Esophagus muscularis mucosa (tissue), 4 donors: ENCODE measurements around the gene TRAF3IP3. TPM values are rescaled to one million over a fixed set of nuclear protein-coding genes. Genes with fewer than 3 reads are reported as not detected.

Source experiments
- DNase-seq: peaks from one replicate; pipeline ENCODE4 v3.0.0-alpha.2; 2017; ENCODE audit errors: extremely low spot score
- H3K27ac ChIP-seq, 4 donors: fragments of 200-600 bp; sonication (generic); replicated peaks in 1 of 4; 1 replicate in 3 of 4; 2 replicates in 1 of 4; pipeline ENCODE4 v1.5.1; 2016 to 2019; ENCODE audit warnings: mild to moderate bottlenecking in 1 of 4
- H3K27me3 ChIP-seq, 4 donors: fragments of 200-600 bp; sonication (generic); one replicate each; pipeline versions ENCODE4 v1.5.1 to v1.6.0; 2016 to 2019
- H3K36me3 ChIP-seq, 4 donors: fragments of 200-600 bp; sonication (generic); one replicate each; pipeline ENCODE4 v1.5.1; 2016 to 2019
- H3K4me1 ChIP-seq, 4 donors: fragments of 200-600 bp; sonication (generic); one replicate each; pipeline ENCODE4 v1.5.1; 2016 to 2019
- H3K4me3 ChIP-seq, 4 donors: fragments of 200-600 bp; sonication (generic); 1 replicate in 2 of 4; 2 replicates in 2 of 4; pipeline ENCODE4 v1.5.1; 2016 to 2019; ENCODE audit warnings: mild to moderate bottlenecking in 4 of 4, moderate library complexity in 1 of 4
- H3K9me3 ChIP-seq, 4 donors: fragments of 200-600 bp; sonication (generic); 1 replicate in 3 of 4; 2 replicates in 1 of 4; pipeline ENCODE4 v1.5.1; 2016 to 2019
- EP300 ChIP-seq: sonication (generic); formaldehyde crosslinking; IDR thresholded peaks from one replicate; pipeline ENCODE4 v1.6.1; 2017; ENCODE audit warnings: antibody characterized with exemption
- POLR2A ChIP-seq: fragments of 450-650 bp; IDR thresholded peaks from one replicate; pipeline ENCODE4 v1.6.1; 2017; ENCODE audit warnings: antibody characterized with exemption, moderate library complexity, mild to moderate bottlenecking, low read depth
- POLR2AphosphoS5 ChIP-seq, 2 donors: sonication (generic); formaldehyde crosslinking; IDR thresholded peaks; one replicate each; pipeline ENCODE4 v1.6.1; 2017; ENCODE audit warnings: antibody characterized with exemption in 2 of 2
- WGBS: methylation state at CpG from one replicate; pipeline ENCODE4 v1.1.5; 2018; 5-methylcytosine and 5-hydroxymethylcytosine counted together
- intact Hi-C: fragments of 100-400 bp; cut with DNase I; formaldehyde crosslinking; loops from one replicate; pipeline ENCODE4 v1.15.1; 2023
- total RNA-seq, 4 donors: library from RNA; depleted of rRNA; stranded (reverse); fragments of >200 nt; gene quantifications; one replicate each; pipeline versions ENCODE4 v1.1.0 to v1.2.1, GENCODE V29; 2016
- TF ChIP-seq, protein P1 (sequence below), 3 experiments: fragments of 200-600 bp in 2 of 3; fragments of 450-650 bp in 1 of 3; sonication (generic) in 2 of 3; IDR thresholded peaks; one replicate each; pipeline ENCODE4 v1.5.1; 2017 to 2019; ENCODE audit warnings: antibody characterized with exemption in 3 of 3, mild to moderate bottlenecking in 2 of 3, moderate library complexity in 1 of 3

The TRAF3IP3 gene
- total RNA-seq, 4 donors from 2014 or later, result 1.0 to 4.3 (median 2.8) TPM

DNA sequence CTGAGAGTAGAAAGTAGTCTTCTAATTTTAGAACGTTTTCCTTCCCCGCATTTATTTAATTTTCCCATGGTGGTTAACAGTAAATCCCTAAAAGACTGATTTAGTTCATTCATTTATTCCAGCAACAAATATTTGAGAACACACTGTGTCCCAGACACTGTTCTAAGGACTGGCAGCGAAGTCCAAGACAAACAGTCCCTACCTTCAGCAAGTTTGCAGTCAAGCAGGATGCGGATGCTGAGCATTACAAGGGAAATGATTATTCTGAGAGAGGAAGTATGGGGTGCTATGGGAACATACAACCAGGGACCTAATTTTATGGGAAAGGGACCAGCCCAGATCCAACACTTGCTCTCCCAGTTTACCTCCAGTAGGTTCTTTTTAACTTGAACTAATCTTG, 29.7 kb downstream of the TRAF3IP3 start:
- intact Hi-C loops, result no loop called here
- Histone ChIP-seq H3K9me3 (no peaks in the 10 kb centered on the region), H3K27ac (peak overlapping the region in 2 of 4 donors; percentile 74 to 88), H3K4me3 (no peak overlapping the region), H3K27me3 (no peaks in the 10 kb centered on the region), H3K4me1 (peaks cover 32 to 46% (median 39%) of the 10 kb centered on the region in 4 donors), H3K36me3 (peaks cover 0 to 19% (median 0%) of the 10 kb centered on the region in 4 donors)
- no peak for DNase-seq
- no peak for TF ChIP-seq POLR2A
- no peak for TF ChIP-seq EP300
- no peak for TF ChIP-seq POLR2AphosphoS5 (IDR thresholded peaks at IDR 0.05)
- TF ChIP-seq, protein P1, sequence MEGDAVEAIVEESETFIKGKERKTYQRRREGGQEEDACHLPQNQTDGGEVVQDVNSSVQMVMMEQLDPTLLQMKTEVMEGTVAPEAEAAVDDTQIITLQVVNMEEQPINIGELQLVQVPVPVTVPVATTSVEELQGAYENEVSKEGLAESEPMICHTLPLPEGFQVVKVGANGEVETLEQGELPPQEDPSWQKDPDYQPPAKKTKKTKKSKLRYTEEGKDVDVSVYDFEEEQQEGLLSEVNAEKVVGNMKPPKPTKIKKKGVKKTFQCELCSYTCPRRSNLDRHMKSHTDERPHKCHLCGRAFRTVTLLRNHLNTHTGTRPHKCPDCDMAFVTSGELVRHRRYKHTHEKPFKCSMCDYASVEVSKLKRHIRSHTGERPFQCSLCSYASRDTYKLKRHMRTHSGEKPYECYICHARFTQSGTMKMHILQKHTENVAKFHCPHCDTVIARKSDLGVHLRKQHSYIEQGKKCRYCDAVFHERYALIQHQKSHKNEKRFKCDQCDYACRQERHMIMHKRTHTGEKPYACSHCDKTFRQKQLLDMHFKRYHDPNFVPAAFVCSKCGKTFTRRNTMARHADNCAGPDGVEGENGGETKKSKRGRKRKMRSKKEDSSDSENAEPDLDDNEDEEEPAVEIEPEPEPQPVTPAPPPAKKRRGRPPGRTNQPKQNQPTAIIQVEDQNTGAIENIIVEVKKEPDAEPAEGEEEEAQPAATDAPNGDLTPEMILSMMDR (IDR thresholded peaks at IDR 0.05), result no peak
- WGBS, result 94% methylated on average over 4 of the region's 4 CpGs

DNA sequence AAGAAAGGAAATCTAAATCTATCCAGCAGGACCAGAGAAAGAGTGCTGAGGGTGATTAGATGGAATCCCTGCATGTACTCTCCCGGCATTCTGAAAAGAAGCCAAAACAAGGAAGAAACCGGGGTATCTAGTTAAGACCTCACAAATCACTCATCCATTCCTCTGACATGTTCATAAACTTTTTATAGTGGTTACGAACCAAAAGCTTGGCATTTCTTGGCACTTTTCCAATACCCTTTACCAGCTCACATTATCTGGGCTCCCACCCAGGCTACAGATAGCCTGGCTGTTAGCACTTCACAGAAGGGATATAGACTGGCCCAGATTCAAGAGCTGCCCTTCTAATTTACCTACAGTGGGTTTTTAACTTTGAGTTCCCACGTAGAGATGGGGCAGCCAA, 30.3 kb downstream of the TRAF3IP3 start:
- Histone ChIP-seq H3K4me3 (no peak overlapping the region), H3K9me3 (no peaks in the 10 kb centered on the region), H3K27me3 (no peaks in the 10 kb centered on the region), H3K27ac (peak overlapping the region; percentile 74 to 81 (median 79)), H3K36me3 (peaks cover 0 to 19% (median 0%) of the 10 kb centered on the region in 4 donors), H3K4me1 (peaks cover 32 to 46% (median 39%) of the 10 kb centered on the region in 4 donors)
- 46% methylated on average over 4 of the region's 4 CpGs for WGBS
- intact Hi-C loops, result loop anchor here (2.0 kb wide), 1 partner anchor 41 kb away; the partner anchor contains the start of gene UTP25
- no peak for DNase-seq
- TF ChIP-seq, protein P1 (IDR thresholded peaks at IDR 0.05), result no peak
- no peak for TF ChIP-seq POLR2A
- TF ChIP-seq POLR2AphosphoS5 (IDR thresholded peaks at IDR 0.05), result no peak
- no peak for TF ChIP-seq EP300

DNA sequence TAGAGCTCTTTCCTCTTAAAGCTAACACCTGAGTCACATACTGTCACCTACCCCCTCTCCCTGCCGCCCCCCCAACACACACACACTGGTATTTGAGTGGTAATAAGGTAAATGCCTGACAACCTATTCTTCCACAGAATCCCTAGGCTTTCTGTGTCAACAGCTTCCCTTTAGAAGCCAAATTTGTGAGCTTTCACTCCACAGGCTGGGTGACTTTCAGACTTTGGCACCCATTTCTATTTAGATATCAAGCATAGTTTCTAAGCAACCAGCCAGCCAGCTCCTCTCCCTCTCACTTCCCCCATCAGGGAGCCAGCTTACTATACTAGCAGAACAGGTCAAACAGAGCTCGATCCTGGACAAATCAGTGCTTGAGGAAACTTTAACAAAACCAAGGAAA, 31.7 kb downstream of the TRAF3IP3 start:
- WGBS, result 28% methylated on average over 2 of the region's 2 CpGs
- no peaks in the 10 kb centered on the region for H3K9me3 ChIP-seq
- H3K4me3 ChIP-seq, result no peak overlapping the region
- intact Hi-C loops, result loop anchor here (2.0 kb wide), 1 partner anchor 39 kb away; the partner anchor contains the start of gene UTP25
- peak overlapping the region; percentile 74 to 81 (median 79) for H3K27ac ChIP-seq
- peaks cover 32 to 46% (median 39%) of the 10 kb centered on the region in 4 donors for H3K4me1 ChIP-seq
- peaks cover 0 to 30% (median 0%) of the 10 kb centered on the region in 4 donors for H3K36me3 ChIP-seq
- TF ChIP-seq POLR2AphosphoS5 (IDR thresholded peaks at IDR 0.05), result peak in 1 of 2 donors; percentile 22
- TF ChIP-seq POLR2A, result no peak
- DNase-seq, result no peak
- no peaks in the 10 kb centered on the region for H3K27me3 ChIP-seq

DNA sequence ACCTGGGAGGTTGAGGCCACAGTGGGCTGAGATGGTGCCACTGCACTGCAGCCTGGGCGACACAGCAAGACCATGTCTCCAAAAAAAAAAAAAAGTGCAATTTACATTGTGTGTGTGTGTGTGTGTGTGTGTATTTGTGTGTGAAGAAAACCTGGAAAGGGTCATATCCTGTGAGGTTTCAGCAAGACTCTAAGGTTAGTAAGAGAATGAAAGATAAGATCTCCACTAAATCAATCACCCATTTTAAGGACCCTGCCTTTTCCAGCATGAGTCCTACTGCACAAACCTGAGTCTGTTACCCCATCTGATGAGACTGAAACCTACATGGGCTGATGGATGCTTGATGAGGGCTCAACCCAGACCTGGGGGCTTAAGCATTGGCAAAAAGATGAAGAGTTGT, 33.4 kb downstream of the TRAF3IP3 start:
- TF ChIP-seq, protein P1 (IDR thresholded peaks at IDR 0.05), result no peak
- TF ChIP-seq EP300, result no peak
- TF ChIP-seq POLR2AphosphoS5 (IDR thresholded peaks at IDR 0.05), result no peak
- TF ChIP-seq POLR2A, result no peak
- intact Hi-C loops, result no loop called here
- 67% methylated on average over 1 of the region's 1 CpG for WGBS

DNA sequence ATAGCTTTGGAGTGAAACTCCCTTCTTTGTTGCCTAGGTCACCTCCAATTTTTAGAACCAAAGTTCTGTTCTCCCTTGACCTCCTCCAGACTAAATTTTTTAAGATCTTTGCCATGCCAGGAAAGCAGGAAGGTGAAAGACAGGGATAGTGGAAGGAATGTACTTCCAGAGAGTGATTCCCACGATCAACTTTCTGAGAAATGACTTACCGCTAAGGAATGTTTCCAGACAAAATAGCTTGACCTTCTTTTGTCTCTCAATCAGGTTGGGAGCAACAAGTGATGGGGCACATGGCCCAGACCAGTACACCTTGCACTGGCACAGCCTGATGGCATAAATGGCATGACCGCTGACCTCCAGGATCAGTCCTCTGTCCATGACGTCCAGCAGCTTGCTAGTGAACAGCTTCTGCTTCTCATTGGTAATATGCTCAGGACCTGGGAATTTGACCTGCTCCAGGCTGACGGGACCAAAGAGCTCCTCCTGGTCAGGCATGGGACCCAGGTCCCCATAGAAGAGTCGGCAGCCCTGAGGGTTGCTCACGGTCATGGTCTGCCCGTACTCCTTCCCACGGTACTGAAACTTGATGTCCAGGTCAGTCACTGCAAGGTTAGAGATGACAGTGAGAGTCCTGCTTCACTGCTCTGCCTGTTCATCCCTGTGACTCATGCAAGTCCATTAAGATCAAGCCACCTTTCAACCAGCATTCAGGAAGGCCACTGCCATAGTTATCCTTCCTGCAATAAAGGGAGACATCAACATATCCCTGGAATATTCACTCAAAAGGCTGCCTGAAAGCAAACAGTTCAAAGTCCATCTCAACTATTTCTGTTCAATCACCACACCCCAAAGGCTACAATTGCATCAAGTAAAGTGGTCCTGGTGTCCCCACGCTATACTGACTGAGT, 34.7 kb downstream of the TRAF3IP3 start:
- no peaks in the 10 kb centered on the region for H3K9me3 ChIP-seq
- no peaks in the 10 kb centered on the region for H3K27me3 ChIP-seq
- WGBS, result 83% methylated on average over 8 of the region's 10 CpGs
- H3K27ac ChIP-seq, result no peak overlapping the region
- no peak for TF ChIP-seq EP300
- TF ChIP-seq POLR2A, result no peak
- TF ChIP-seq POLR2AphosphoS5 (IDR thresholded peaks at IDR 0.05), result no peak
- TF ChIP-seq, protein P1 (IDR thresholded peaks at IDR 0.05), result no peak
- H3K4me3 ChIP-seq, result no peak overlapping the region
- H3K4me1 ChIP-seq, result peaks cover 18 to 26% (median 20%) of the 10 kb centered on the region in 4 donors
- intact Hi-C loops, result no loop called here
- H3K36me3 ChIP-seq, result peaks cover 0 to 56% (median 0%) of the 10 kb centered on the region in 4 donors
- DNase-seq, result no peak

More for the DNA sequence above, 33.4 kb downstream of the TRAF3IP3 start:
- no peak for DNase-seq
- peaks cover 19 to 34% (median 28%) of the 10 kb centered on the region in 4 donors for H3K4me1 ChIP-seq
- H3K27me3 ChIP-seq, result no peaks in the 10 kb centered on the region
- no peak overlapping the region for H3K4me3 ChIP-seq
- peak overlapping the region in 1 of 4 donors; percentile 81 for H3K27ac ChIP-seq
- H3K9me3 ChIP-seq, result no peaks in the 10 kb centered on the region
- H3K36me3 ChIP-seq, result peaks cover 0 to 43% (median 0%) of the 10 kb centered on the region in 4 donors
